HepG2 (cell line): ENCODE measurements around the gene CACNA1G. TPM values are rescaled to one million over a fixed set of nuclear protein-coding genes. Genes with fewer than 3 reads are reported as not detected.

ENCODE experiments used
- ATF6 ChIP-seq: sonication (generic); formaldehyde crosslinking; conservative IDR thresholded peaks from 2 replicates; pipeline ENCODE4 v1.4.0; 2020; ENCODE audit warnings: missing genetic modification reagents
- CBFB ChIP-seq: sonication (generic); formaldehyde crosslinking; IDR thresholded peaks from 2 replicates; pipeline ENCODE4 v1.4.0; 2020; ENCODE audit warnings: missing genetic modification reagents
- CTCF ChIP-seq: sonication (generic); formaldehyde crosslinking; IDR thresholded peaks from 2 replicates; pipeline ENCODE4 v1.5.0; 2020; ENCODE audit warnings: mild to moderate bottlenecking, missing genetic modification reagents, moderate library complexity
- ETV6 ChIP-seq: sonication (generic); formaldehyde crosslinking; conservative IDR thresholded peaks from 2 replicates; pipeline ENCODE4 v1.4.0; 2020; ENCODE audit warnings: missing genetic modification reagents
- FOXK1 ChIP-seq: sonication (generic); formaldehyde crosslinking; IDR thresholded peaks from 2 replicates; pipeline ENCODE4 v1.4.0; 2020; ENCODE audit warnings: low read depth, missing genetic modification reagents, borderline replicate concordance
- HNRNPH1 ChIP-seq: fragments of 200-400 bp; formaldehyde crosslinking; optimal IDR thresholded peaks from 2 replicates; pipeline ENCODE3; 2017; ENCODE audit warnings: mild to moderate bottlenecking, low read depth, low read length
- MYC ChIP-seq: sonication (generic); formaldehyde crosslinking; IDR thresholded peaks from 2 replicates; pipeline ENCODE4 v1.9.0; 2021; ENCODE audit warnings: missing genetic modification reagents, borderline replicate concordance
- NFRKB ChIP-seq: fragments of 450-650 bp; IDR thresholded peaks from 2 replicates; pipeline ENCODE4 v1.6.1; 2017
- PBX3 ChIP-seq: sonication (generic); formaldehyde crosslinking; IDR thresholded peaks from 2 replicates; pipeline ENCODE4 v1.8.1; 2023; ENCODE audit warnings: missing genetic modification reagents, inconsistent platforms, borderline replicate concordance
- ZBTB25 ChIP-seq: IDR thresholded peaks from 2 replicates; pipeline ENCODE4 v1.6.1; 2018; ENCODE audit warnings: missing genetic modification reagents
- ZFP90 ChIP-seq: sonication (generic); formaldehyde crosslinking; IDR thresholded peaks from 2 replicates; pipeline ENCODE4 v1.8.0; 2022; ENCODE audit warnings: missing genetic modification reagents, mild to moderate bottlenecking, inconsistent platforms, borderline replicate concordance
- ZNF251 ChIP-seq: sonication (generic); formaldehyde crosslinking; IDR thresholded peaks from 2 replicates; pipeline ENCODE4 v1.9.0; 2021; ENCODE audit warnings: mild to moderate bottlenecking, missing genetic modification reagents
- ZNF687 ChIP-seq: sonication (generic); formaldehyde crosslinking; IDR thresholded peaks from 2 replicates; pipeline ENCODE4 v1.5.1; 2020; ENCODE audit warnings: mild to moderate bottlenecking, missing genetic modification reagents, moderate library complexity
- ZNF710 ChIP-seq: sonication (generic); formaldehyde crosslinking; IDR thresholded peaks from 2 replicates; pipeline ENCODE4 v1.5.0; 2020; ENCODE audit warnings: mild to moderate bottlenecking, missing genetic modification reagents, borderline replicate concordance
- ZNF720 ChIP-seq: sonication (generic); formaldehyde crosslinking; IDR thresholded peaks from 2 replicates; pipeline ENCODE4 v1.4.0; 2020; ENCODE audit warnings: missing genetic modification reagents
- polyA plus RNA-seq, 8 experiments: library from polyadenylated mRNA; depleted of rRNA in 3 of 8; stranded (reverse) in 7 of 8; unstranded in 1 of 8; fragments of >200 nt; fragmentation: Illumina TruSeq in 4 of 8; extraction: Trizol in 4 of 8; gene quantifications; 2 replicates each; pipeline versions ENCODE4 v1.2.1 to v1.2.3, GENCODE V29; 2011 to 2016; ENCODE audit warnings: low read depth in 4 of 8, missing spikeins in 1 of 8, mixed read lengths in 1 of 8; ENCODE audit not compliant: insufficient read depth in 1 of 8
- total RNA-seq, 5 experiments: library from RNA; depleted of rRNA; stranded (reverse); fragments of >200 nt; fragmentation: Illumina TruSeq; extraction: Trizol; gene quantifications; 2 replicates each; pipeline ENCODE4 v1.2.3, GENCODE V29; 2016; ENCODE audit warnings: low read depth in 1 of 5

CACNA1G gene
- total and polyA plus RNA-seq, 2 of the 13 experiments (the other 11 are each of a cell fraction or from before 2014, with no cell fraction given) = 0.02 TPM; not detected in 1

- TF ChIP-seq ZNF710 (CRISPR knock-in tag) (peak; percentile 77), NFRKB (no peak), ZNF251 (CRISPR knock-in tag) (peak; percentile 59; the same call in 1 of the 2 replicates), ETV6 (CRISPR knock-in tag) (no peak), CBFB (CRISPR knock-in tag) (no peak), CTCF (CRISPR knock-in tag) (peak; percentile 49), MYC (CRISPR knock-in tag) (peak; percentile 68; the same call in 1 of the 2 replicates), ZNF720 (CRISPR knock-in tag) (no peak), ZFP90 (no peak), ZNF687 (CRISPR knock-in tag) (peak; percentile 99), FOXK1 (CRISPR knock-in tag) (peak; percentile 70; the same call in 1 of the 2 replicates), PBX3 (no peak), ZBTB25 (CRISPR knock-in tag) (0 out of 2 replicates have a peak, but pooled peaks have one; percentile 14), HNRNPH1 (no peak), ATF6 (no peak)
These were observed 67.5 kb downstream of the CACNA1G start (continued) for GRCh38 chr17:50627782-50628601.
